H1 (cell line): ENCODE measurements around the gene ZNF765. TPM values are rescaled to one million over a fixed set of nuclear protein-coding genes. Genes with fewer than 3 reads are reported as not detected.

Experiments used
- POU5F1 ChIP-seq: IDR thresholded peaks from 2 replicates; pipeline ENCODE4 v1.6.1; 2011; ENCODE audit warnings: low read depth, mild to moderate bottlenecking, low read length, moderate library complexity
- RXRA ChIP-seq: IDR thresholded peaks from 2 replicates; pipeline ENCODE4 v1.6.1; 2011; ENCODE audit warnings: low read depth, mild to moderate bottlenecking, low read length, moderate library complexity; ENCODE audit not compliant: insufficient read depth
- TCF12 ChIP-seq: IDR thresholded peaks from 2 replicates; pipeline ENCODE4 v1.6.1; 2011; ENCODE audit warnings: low read depth, mild to moderate bottlenecking, low read length
- ZNF274 ChIP-seq: IDR thresholded peaks from 2 replicates; pipeline ENCODE4 v1.7.0; 2012; ENCODE audit warnings: low read length, borderline replicate concordance; ENCODE audit errors: extremely low read depth
- polyA plus RNA-seq, 7 experiments: library from polyadenylated mRNA; depleted of rRNA in 3 of 7; stranded (reverse) in 5 of 7; unstranded in 2 of 7; fragments of >200 nt in 5 of 7; fragments of 200-250 nt in 2 of 7; gene quantifications; 1 replicate in 5 of 7; 2 replicates in 1 of 7; 4 replicates in 1 of 7; pipeline versions ENCODE4 v1.2.1 to v1.2.3, GENCODE V29; 2011 to 2013; ENCODE audit warnings: missing spikeins in 2 of 7, mixed read lengths in 2 of 7
- total RNA-seq: library from RNA; stranded (reverse); fragmentation: NEBNext Ultra II Directional; extraction: Animal tissue kit (Norgen Biotek cat#: 25700); gene quantifications from 2 replicates; pipeline ENCODE4 v1.2.1, GENCODE V29; 2021
- TF ChIP-seq, protein P1 (sequence below): IDR thresholded peaks from 2 replicates; pipeline ENCODE4 v1.6.1; 2012; ENCODE audit warnings: inconsistent platforms

Gene ZNF765
- total and polyA plus RNA-seq, 2 of the 8 experiments (the other 6 are each of a cell fraction or from before 2014, with no cell fraction given) = 4.5 to 22.3 TPM

DNA sequence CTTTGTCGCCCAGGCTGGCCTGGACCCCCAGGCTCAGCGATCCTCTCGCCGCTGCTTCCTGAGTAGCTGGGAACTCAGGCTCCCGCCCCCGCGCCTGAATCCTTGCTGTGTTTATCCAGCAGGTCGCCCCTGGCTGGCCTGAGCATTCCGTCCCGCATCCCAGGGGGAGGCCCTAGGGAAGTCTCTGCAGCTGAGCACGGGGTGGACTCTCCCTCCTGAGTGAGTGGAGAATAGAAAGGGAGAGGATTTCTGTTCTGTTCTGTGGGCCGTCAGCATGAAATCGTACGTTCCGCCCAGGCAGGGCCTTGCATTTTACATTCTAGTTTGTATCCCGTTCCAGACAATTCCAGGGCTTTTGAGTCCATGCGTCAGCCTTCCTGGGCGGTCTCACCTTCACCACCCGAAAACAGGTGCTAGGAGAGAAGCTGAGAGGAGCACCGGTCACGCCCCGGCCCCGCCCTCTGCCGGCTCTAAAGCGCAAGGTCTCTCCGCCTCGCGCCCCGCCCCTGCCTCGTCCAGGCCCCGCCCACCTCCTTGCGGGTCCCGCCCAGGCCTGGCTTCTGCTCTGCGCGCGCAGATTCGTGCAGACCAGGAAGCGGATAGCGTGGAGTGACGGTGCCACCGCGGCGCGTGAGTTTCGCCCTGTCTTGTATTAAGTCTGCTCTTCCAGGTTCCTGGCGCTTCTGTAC lies 36.6 kb downstream of the ZNF765 start, which contains the start of gene ZNF761 (continued):
- TF ChIP-seq, protein P1, sequence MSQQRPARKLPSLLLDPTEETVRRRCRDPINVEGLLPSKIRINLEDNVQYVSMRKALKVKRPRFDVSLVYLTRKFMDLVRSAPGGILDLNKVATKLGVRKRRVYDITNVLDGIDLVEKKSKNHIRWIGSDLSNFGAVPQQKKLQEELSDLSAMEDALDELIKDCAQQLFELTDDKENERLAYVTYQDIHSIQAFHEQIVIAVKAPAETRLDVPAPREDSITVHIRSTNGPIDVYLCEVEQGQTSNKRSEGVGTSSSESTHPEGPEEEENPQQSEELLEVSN = 0 out of 2 replicates have a peak, but pooled peaks have one; percentile 48
- TF ChIP-seq POU5F1 = no peak
- TF ChIP-seq ZNF274 = no peak
- TF ChIP-seq TCF12 = no peak
- no peak for TF ChIP-seq RXRA
